CD4-positive, alpha-beta T cell (primary cell): ENCODE measurements around the gene MED8. TPM values are rescaled to one million over a fixed set of nuclear protein-coding genes. Genes with fewer than 3 reads are reported as not detected.
A peak's percentile ranks its signal among the peaks of the same experiment; 100 is the strongest.

ENCODE experiments used
- ATAC-seq: fragments of 200-7000 bp; cut with Tn5 transposase; one replicate; pipeline ENCODE4 v1.10.0; 2022; ENCODE audit warnings: mild to moderate bottlenecking; ENCODE audit not compliant: poor library complexity
- CTCF ChIA-PET: fragments of 350-600 bp; sonication (Branson Sonifier 250); formaldehyde crosslinking; loops from one replicate; lab custom pipeline; 2021; ENCODE audit warnings: antibody characterized with exemption, inconsistent platforms; lab: Charles Lee
- POLR2A ChIA-PET: fragments of 350-600 bp; sonication (Branson Sonifier 250); formaldehyde crosslinking; loops from one replicate; lab custom pipeline; 2021; ENCODE audit warnings: antibody characterized with exemption, inconsistent platforms; lab: Charles Lee
- DNase-seq, 14 experiments: peaks; one replicate each; pipeline ENCODE4 v3.0.0-alpha.2; 2013 to 2020; ENCODE audit warnings: mixed read lengths in 2 of 14
- H3K27ac ChIP-seq, 2 donors: one replicate each; pipeline versions ENCODE4 v1.5.1 to v1.7.0; 2013; ENCODE audit warnings: low read length in 2 of 2, low read depth in 1 of 2, mild to moderate bottlenecking in 1 of 2
- H3K27me3 ChIP-seq, 2 experiments: 1 replicate in 1 of 2; 2 replicates in 1 of 2; pipeline versions ENCODE4 v1.6.1 to v1.7.0; 2013; ENCODE audit warnings: low read length in 2 of 2, control low read depth in 1 of 2, mild to moderate bottlenecking in 1 of 2, moderate library complexity in 1 of 2; ENCODE audit not compliant: insufficient read depth in 2 of 2, control insufficient read depth in 1 of 2
- H3K36me3 ChIP-seq: one replicate; pipeline ENCODE4 v1.6.1; 2013; ENCODE audit warnings: low read length, control low read depth; ENCODE audit not compliant: insufficient read depth
- H3K4me1 ChIP-seq: one replicate; pipeline ENCODE4 v1.6.1; 2013; ENCODE audit warnings: low read length, control low read depth; ENCODE audit not compliant: insufficient read depth
- H3K4me3 ChIP-seq: one replicate; pipeline ENCODE4 v1.5.1; 2013; ENCODE audit warnings: mild to moderate bottlenecking, low read length, moderate library complexity
- H3K9me3 ChIP-seq, 2 experiments: 1 replicate in 1 of 2; 2 replicates in 1 of 2; pipeline versions ENCODE4 v1.6.1 to v1.7.0; 2013; ENCODE audit warnings: low read length in 2 of 2, mild to moderate bottlenecking in 2 of 2, control low read depth in 1 of 2, moderate library complexity in 1 of 2; ENCODE audit not compliant: control insufficient read depth in 1 of 2, insufficient read depth in 1 of 2
- H3K27ac Mint-ChIP-seq: one replicate; pipeline ENCODE4 v1.8.0; 2020; ENCODE audit warnings: mixed read lengths
- H3K27me3 Mint-ChIP-seq: one replicate; pipeline ENCODE4 v1.8.0; 2021; ENCODE audit warnings: mixed read lengths
- H3K36me3 Mint-ChIP-seq: one replicate; pipeline ENCODE4 v1.8.0; 2021; ENCODE audit warnings: low read depth, mixed read lengths
- H3K4me1 Mint-ChIP-seq: one replicate; pipeline ENCODE4 v1.8.0; 2021; ENCODE audit warnings: low read depth, mixed read lengths
- H3K4me3 Mint-ChIP-seq: one replicate; pipeline ENCODE4 v1.8.0; 2020; ENCODE audit warnings: mild to moderate bottlenecking, mixed read lengths
- H3K9me3 Mint-ChIP-seq: one replicate; pipeline ENCODE4 v1.8.0; 2020; ENCODE audit warnings: mixed read lengths
- intact Hi-C, 2 experiments: fragments of 100-400 bp; cut with DNase I in 1 of 2; cut with micrococcal nuclease in 1 of 2; formaldehyde crosslinking; loops; one replicate each; pipeline versions ENCODE4 v1.15.1 to v1.9.0; 2023 to 2025; cut with DNase I, micrococcal nuclease
- total RNA-seq, 174 experiments: library from RNA in 2 of 174; stranded (reverse) in 2 of 174; gene quantifications; one replicate each; pipeline ENCODE4 v1.2.3 and lab custom pipeline; 2021 to 2026
- TF ChIP-seq, protein P1 (sequence below): fragments of 200-600 bp; IDR thresholded peaks from one replicate; pipeline ENCODE4 v1.8.0; 2022; ENCODE audit warnings: antibody characterized with exemption, mild to moderate bottlenecking

MED8 gene
- total RNA-seq, 2 experiments from 2014 or later: 14.8 to 17.6 TPM

DNA sequence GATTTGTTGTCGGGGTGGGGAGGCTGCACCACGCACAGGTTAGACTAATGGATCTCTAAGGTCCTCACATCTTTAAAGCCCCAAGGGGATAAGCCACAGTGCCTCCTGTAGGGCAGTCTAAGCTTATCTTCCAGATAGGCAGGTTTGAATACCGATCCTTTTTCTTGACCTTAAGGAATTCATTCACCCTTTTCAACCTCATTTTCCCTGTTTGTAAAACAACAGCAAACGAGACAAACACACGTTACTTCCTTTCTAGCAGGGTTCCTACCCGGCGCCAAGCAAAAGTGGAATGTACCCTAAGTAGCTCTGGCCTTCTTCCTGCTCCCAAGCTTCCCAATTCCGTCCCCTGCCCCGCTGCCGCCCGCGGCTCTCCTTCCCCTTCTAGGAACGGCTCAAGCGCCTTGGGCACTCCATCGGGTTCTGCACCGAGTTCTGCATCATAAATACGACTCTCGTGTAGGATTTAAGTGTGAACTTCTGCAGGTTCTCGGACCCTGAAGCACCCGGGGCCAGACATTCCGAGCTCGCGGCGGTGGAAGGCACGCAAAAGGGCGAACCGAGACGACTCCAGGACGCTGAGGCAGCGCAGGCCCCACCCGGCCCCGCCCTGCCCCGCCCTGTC, 31.4 kb downstream of the MED8 start:
- H3K4me3 Mint-ChIP-seq: peak overlapping the region; percentile 85
- H3K4me1 Mint-ChIP-seq: peaks cover 19% of the 10 kb centered on the region
- TF ChIP-seq, protein P1, sequence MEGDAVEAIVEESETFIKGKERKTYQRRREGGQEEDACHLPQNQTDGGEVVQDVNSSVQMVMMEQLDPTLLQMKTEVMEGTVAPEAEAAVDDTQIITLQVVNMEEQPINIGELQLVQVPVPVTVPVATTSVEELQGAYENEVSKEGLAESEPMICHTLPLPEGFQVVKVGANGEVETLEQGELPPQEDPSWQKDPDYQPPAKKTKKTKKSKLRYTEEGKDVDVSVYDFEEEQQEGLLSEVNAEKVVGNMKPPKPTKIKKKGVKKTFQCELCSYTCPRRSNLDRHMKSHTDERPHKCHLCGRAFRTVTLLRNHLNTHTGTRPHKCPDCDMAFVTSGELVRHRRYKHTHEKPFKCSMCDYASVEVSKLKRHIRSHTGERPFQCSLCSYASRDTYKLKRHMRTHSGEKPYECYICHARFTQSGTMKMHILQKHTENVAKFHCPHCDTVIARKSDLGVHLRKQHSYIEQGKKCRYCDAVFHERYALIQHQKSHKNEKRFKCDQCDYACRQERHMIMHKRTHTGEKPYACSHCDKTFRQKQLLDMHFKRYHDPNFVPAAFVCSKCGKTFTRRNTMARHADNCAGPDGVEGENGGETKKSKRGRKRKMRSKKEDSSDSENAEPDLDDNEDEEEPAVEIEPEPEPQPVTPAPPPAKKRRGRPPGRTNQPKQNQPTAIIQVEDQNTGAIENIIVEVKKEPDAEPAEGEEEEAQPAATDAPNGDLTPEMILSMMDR: peak; percentile 28
- no peaks in the 10 kb centered on the region for H3K27me3 Mint-ChIP-seq
- ChIA-PET CTCF (interaction anchor here (0.8 to 1.5 kb wide), 6 partner anchors 10 to 131 kb away, joined by 3 to 13 read pairs (median 3); partner anchors contain the start of gene ELOVL1), POLR2A (interaction anchor here (0.7 to 2.6 kb wide), 12 partner anchors 9 to 292 kb away, joined by 3 to 21 read pairs (median 6); partner anchors contain the start of genes ELOVL1, HYI, KDM4A and MED8)
- Histone ChIP-seq H3K36me3 (peaks cover 16% of the 10 kb centered on the region), H3K27ac (peak overlapping the region in 1 of 2 donors; percentile 37), H3K4me3 (peak overlapping the region; percentile 76), H3K4me1 (peaks cover 15% of the 10 kb centered on the region), H3K9me3 (no peaks in the 10 kb centered on the region), H3K27me3 (no peaks in the 10 kb centered on the region)
- no peak for ATAC-seq
- intact Hi-C loops: loop anchor here (1.0 to 10.0 kb wide), 10 partner anchors 9 to 617 kb away; partner anchors contain the start of genes C1orf50 (in 2 of the 2), P3H1 (in 2 of the 2), ATP6V0B (in 1 of the 2) and B4GALT2 (in 1 of the 2)
- peak overlapping the region; percentile 87 for H3K27ac Mint-ChIP-seq
- H3K9me3 Mint-ChIP-seq: no peaks in the 10 kb centered on the region
- peak in 4 of 14 experiments; percentile 26 to 53 (median 46) for DNase-seq
- H3K36me3 Mint-ChIP-seq: peaks cover 21% of the 10 kb centered on the region

DNA sequence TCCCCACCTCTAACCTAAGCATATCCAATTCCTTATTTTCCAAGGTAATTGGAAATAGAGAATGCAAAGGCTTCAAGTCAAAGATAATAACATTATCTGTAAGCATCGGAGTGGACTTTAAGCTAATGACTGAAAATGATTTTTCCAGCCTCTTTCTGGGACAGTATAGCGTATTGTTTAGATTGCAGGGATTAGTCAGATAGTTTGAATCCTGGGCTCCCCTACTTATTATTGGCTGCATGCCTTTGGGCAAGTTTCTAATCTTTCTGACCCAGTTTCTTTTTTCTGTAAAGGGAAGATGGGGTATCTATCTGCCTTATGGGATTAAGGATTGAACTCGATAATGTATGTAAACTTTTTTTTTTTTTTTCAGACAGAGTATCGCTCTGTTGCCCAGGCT, 32.3 kb downstream of the MED8 start:
- H3K27ac Mint-ChIP-seq: no peak overlapping the region
- Histone ChIP-seq H3K27me3 (no peaks in the 10 kb centered on the region), H3K9me3 (no peaks in the 10 kb centered on the region), H3K27ac (no peak overlapping the region), H3K36me3 (peaks cover 10% of the 10 kb centered on the region), H3K4me3 (no peak overlapping the region), H3K4me1 (peaks cover 15% of the 10 kb centered on the region)
- peak overlapping the region; percentile 46 for H3K4me3 Mint-ChIP-seq
- H3K9me3 Mint-ChIP-seq: no peaks in the 10 kb centered on the region
- intact Hi-C loops: loop anchor here in 1 of 2 experiments (5.0 to 10.0 kb wide), 5 partner anchors 185 to 618 kb away; partner anchors contain the start of genes ATP6V0B, B4GALT2, C1orf50 and CFAP57
- TF ChIP-seq, protein P1: no peak
- peaks cover 11% of the 10 kb centered on the region for H3K36me3 Mint-ChIP-seq
- ChIA-PET CTCF (interaction anchor here (0.9 kb wide), 1 partner anchor 11 kb away, joined by 3 read pairs; no protein-coding TSS in a partner anchor), POLR2A (interaction anchor here (1.4 to 2.6 kb wide), 3 partner anchors 9 to 105 kb away, joined by 3 to 21 read pairs (median 14); partner anchors contain the start of gene ELOVL1)
- no peaks in the 10 kb centered on the region for H3K27me3 Mint-ChIP-seq
- peaks cover 26% of the 10 kb centered on the region for H3K4me1 Mint-ChIP-seq
- DNase-seq (no peak), ATAC-seq (no peak)

DNA sequence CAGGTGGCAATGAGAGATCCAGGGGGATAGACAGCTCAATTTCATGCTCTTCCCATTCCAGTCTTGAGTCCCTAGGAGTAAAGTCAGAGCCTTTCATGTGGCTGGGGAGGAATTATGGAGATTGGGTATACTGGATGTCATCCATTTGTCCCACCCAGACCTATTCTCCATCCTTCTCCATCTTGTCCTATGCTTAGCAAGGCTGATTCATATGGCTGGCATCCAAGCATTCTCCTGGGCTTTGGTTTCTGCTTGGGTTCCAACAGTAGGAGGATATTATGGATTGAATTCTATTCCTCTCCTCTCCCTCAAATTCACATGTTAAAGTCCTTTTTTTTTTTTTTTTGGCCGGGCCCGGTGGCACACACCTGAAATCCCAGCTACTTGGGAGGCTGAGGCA, 34.7 kb downstream of the MED8 start:
- H3K27me3 Mint-ChIP-seq: no peaks in the 10 kb centered on the region
- Histone ChIP-seq H3K9me3 (no peaks in the 10 kb centered on the region), H3K4me1 (peaks cover 15% of the 10 kb centered on the region), H3K36me3 (no peaks in the 10 kb centered on the region), H3K4me3 (no peak overlapping the region), H3K27ac (no peak overlapping the region), H3K27me3 (no peaks in the 10 kb centered on the region)
- CTCF ChIA-PET: no interaction called here
- no peaks in the 10 kb centered on the region for H3K9me3 Mint-ChIP-seq
- no peak overlapping the region for H3K4me3 Mint-ChIP-seq
- DNase-seq: no peak
- H3K36me3 Mint-ChIP-seq: peaks cover 5% of the 10 kb centered on the region
- peaks cover 28% of the 10 kb centered on the region for H3K4me1 Mint-ChIP-seq
- no peak for ATAC-seq
- intact Hi-C loops: loop anchor here in 1 of 2 experiments (5.0 to 10.0 kb wide), 5 partner anchors 183 to 620 kb away; partner anchors contain the start of genes ATP6V0B, B4GALT2, C1orf50 and CFAP57
- POLR2A ChIA-PET: no interaction called here
- no peak overlapping the region for H3K27ac Mint-ChIP-seq
- TF ChIP-seq, protein P1: no peak
